ENCODE results near the gene AKR1C1.
"Not testable (repeated sequence)": the region's sequence is repeated elsewhere in the genome, so short reads cannot be mapped to it uniquely, and the experiment has no call there.

- not testable (repeated sequence) for TF ChIP-seq ZFP30 (CRISPR knock-in tag; IDR thresholded peaks at IDR 0.05); SNAI2 (CRISPR knock-in tag; IDR thresholded peaks at IDR 0.05); ESRRG (CRISPR knock-in tag; IDR thresholded peaks at IDR 0.05); RARB (CRISPR knock-in tag; IDR thresholded peaks at IDR 0.05); CSDC2 (CRISPR knock-in tag; IDR thresholded peaks at IDR 0.05); PPARA (CRISPR knock-in tag; IDR thresholded peaks at IDR 0.05; ENCODE audit: borderline replicate concordance); TSHZ2 (CRISPR knock-in tag; IDR thresholded peaks at IDR 0.05)
- TF ChIP-seq, protein P1, sequence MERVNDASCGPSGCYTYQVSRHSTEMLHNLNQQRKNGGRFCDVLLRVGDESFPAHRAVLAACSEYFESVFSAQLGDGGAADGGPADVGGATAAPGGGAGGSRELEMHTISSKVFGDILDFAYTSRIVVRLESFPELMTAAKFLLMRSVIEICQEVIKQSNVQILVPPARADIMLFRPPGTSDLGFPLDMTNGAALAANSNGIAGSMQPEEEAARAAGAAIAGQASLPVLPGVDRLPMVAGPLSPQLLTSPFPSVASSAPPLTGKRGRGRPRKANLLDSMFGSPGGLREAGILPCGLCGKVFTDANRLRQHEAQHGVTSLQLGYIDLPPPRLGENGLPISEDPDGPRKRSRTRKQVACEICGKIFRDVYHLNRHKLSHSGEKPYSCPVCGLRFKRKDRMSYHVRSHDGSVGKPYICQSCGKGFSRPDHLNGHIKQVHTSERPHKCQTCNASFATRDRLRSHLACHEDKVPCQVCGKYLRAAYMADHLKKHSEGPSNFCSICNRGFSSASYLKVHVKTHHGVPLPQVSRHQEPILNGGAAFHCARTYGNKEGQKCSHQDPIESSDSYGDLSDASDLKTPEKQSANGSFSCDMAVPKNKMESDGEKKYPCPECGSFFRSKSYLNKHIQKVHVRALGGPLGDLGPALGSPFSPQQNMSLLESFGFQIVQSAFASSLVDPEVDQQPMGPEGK (CRISPR knock-in tag; IDR thresholded peaks at IDR 0.05; ENCODE audit: borderline replicate concordance) = not testable (repeated sequence)
- TF ChIP-seq, protein P2, sequence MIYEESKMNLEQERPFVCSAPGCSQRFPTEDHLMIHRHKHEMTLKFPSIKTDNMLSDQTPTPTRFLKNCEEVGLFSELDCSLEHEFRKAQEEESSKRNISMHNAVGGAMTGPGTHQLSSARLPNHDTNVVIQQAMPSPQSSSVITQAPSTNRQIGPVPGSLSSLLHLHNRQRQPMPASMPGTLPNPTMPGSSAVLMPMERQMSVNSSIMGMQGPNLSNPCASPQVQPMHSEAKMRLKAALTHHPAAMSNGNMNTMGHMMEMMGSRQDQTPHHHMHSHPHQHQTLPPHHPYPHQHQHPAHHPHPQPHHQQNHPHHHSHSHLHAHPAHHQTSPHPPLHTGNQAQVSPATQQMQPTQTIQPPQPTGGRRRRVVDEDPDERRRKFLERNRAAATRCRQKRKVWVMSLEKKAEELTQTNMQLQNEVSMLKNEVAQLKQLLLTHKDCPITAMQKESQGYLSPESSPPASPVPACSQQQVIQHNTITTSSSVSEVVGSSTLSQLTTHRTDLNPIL (CRISPR knock-in tag; IDR thresholded peaks at IDR 0.05; ENCODE audit: low read depth) = not testable (repeated sequence)
- TF ChIP-seq, protein P3, sequence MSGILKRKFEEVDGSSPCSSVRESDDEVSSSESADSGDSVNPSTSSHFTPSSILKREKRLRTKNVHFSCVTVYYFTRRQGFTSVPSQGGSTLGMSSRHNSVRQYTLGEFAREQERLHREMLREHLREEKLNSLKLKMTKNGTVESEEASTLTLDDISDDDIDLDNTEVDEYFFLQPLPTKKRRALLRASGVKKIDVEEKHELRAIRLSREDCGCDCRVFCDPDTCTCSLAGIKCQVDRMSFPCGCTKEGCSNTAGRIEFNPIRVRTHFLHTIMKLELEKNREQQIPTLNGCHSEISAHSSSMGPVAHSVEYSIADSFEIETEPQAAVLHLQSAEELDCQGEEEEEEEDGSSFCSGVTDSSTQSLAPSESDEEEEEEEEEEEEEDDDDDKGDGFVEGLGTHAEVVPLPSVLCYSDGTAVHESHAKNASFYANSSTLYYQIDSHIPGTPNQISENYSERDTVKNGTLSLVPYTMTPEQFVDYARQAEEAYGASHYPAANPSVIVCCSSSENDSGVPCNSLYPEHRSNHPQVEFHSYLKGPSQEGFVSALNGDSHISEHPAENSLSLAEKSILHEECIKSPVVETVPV (CRISPR knock-in tag; IDR thresholded peaks at IDR 0.05) = not testable (repeated sequence)
Measured at GRCh38 chr10:4994260-4994659, 31.0 kb downstream of the AKR1C1 start.
